GM19043 (cell line): Measurements from ENCODE around the gene FCRL5.
"Not testable (repeated sequence)": the region's sequence is repeated elsewhere in the genome, so short reads cannot be mapped to it uniquely, and the experiment has no call there.

Experiments
- ATAC-seq: cut with Tn5 transposase; IDR thresholded peaks from one replicate; pipeline ENCODE4 v1.9.1; 2021; ENCODE audit warnings: low read depth; ENCODE audit not compliant: unreplicated experiment

Gene FCRL5

DNA sequence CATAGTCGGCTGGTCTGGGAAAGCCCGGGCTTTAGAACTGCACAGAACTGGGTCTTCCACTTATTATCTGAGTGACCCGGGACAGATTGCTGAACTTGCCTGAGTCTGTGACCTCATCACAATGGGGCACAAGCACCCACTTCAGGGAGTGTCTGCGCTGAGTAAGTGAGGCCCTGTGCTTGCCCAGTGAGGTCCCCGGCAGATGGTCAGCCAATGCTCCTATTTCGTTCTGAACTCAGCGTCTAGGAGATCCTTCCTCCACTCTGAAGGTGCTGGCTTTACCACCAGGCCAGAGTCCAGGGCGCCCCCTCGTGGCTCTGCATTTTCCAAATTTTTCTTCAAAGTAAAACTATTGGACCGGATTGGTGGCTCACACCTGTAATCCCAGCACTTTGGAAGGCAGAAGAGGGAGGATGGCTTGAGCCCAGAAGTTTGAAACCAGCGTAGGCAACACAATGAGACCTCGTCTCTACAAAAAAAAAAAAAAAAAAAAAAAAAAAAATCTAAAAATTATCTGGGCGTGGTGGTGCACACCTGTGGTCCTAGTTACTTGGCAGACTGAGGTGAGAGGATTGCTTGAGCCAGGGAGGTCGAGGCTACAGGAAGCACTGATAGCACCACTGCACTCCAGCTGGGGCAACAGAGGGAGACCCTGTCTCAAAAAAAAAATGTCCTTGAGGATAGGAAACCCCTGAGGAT is 61.7 kb downstream of the FCRL5 start:
- ATAC-seq, result no peak

DNA sequence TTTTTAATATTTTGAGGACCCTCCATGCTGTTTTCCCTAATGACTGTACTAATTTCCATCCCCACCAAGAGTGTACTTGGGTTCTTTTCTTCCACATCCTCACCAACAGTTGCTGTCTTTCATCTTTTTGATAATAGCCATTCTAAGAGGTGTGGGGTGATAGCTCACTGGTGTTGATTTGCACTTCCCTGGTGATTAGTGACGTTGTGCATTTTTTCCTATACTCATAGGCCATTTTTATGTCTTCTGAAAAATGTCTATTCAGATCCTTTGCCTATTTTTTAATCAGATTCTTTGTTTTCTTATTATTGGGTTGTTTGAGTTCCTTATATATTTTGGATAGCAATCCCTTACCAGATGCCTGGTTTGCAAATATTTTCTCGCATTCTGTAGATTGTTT is 64.2 kb downstream of the FCRL5 start:
- ATAC-seq, result no peak

DNA sequence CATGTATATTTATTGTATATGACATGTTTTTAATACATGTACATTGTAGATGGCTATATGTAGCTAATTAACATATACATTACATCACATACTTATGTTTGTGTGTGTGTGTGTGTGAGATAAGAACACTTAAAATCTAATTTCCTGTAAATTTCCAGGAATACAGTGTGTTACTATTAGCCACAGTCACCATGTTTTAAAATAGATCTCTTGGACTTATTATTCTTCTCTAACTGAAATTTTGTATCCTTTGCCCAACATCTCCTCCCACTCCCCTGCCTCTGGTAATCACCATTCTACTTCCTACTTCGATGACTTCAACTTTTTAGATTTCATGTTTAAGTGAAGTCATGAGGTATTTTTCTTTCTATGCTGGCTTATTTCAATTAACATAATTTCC is 64.8 kb downstream of the FCRL5 start:
- no peak for ATAC-seq

DNA sequence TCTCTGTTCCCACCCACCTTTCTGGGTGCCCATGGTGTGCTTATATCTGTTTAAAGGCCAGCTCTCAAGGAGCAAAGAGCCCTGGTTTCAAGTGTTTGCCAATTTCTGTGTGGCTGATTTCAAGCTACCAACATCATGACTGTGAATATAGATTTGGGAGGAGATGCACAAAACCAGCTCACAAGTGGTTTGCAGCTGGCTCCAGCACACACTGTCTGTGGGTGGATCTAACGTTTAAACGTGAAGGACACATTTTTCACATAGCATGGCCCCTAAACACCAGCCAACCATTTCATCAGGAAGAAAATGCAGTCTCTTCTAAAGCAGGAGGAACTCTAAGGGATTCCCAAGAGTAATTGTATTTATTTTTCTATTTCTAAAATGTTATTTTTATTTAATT is 65.2 kb downstream of the FCRL5 start:
- ATAC-seq, result no peak

DNA sequence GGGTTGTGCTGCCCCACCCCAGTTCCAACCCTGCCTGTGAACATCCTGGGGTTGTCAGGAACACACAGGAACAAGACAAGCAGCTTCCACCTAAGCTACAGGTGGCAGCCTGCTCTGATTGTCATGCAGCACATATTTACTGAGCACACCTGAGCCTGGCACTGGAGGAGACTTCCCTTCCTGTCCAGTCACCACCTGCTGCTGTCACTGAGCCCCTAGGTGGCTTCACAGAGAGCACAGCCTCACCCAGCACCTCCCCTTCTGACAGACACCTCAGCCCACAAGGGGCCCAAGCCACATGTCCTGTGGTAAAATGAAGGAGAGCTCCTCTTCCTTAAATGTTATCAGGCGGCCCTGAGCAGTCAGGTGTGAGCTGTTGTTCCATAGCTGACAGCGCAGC is 65.9 kb downstream of the FCRL5 start:
- not testable (repeated sequence) for ATAC-seq

DNA sequence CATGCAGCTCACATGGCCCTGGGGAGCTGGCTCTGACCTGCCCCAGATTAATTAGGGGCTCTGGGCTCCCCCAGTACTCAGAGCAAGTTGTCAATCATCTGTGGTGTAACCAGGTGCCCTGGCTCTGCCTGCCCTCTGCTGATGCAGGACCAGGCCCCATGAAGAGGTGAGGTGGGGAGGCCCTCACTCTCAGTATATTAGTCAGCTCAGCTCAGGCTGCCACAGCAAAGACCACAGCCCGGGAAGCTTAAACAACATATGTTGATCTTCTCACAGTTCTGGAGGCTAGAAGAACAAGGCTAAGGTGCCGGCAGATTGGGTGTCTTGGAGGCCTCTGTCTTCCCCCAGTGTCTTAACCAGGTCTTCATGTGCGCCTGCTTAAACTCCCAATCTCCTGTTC is 66.5 kb downstream of the FCRL5 start:
- no peak for ATAC-seq

DNA sequence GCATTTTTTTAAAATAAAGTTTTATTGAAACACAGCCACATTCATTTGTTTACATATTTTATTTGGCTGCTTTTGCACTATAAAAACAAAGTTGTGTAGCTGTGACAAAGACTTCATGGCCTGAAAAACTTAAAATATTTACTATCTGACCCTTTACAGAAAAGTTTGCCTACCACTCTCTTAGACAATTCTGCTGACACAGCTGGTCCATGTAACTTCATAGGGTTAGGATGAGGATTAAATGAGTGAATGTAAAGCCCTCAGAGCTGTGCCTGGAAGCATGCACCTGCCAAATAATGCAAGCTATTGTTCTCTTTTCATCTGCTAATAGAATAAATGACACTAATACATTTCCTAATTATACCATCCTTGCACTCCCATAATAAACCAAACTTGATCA is 67.7 kb downstream of the FCRL5 start:
- ATAC-seq, result no peak

DNA sequence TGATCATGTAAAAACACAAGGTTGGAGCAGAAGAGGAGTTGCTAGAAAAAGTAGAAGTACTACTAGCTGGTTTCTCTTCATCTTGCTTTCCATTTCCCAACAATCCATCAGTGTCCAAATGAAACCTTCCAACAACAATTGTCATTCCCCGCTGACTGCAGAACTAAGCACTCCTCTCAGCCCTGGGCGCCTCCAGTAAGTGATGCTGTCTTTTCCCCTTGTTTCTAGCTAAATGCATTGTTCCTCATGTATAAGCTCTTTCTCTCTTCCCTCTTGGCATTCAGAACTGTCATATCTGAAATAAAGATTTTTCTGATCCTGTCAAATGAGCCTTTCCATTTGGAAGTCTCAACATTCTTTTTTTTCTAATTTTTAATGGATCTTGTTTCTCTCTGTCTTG is 68.7 kb downstream of the FCRL5 start:
- no peak for ATAC-seq

DNA sequence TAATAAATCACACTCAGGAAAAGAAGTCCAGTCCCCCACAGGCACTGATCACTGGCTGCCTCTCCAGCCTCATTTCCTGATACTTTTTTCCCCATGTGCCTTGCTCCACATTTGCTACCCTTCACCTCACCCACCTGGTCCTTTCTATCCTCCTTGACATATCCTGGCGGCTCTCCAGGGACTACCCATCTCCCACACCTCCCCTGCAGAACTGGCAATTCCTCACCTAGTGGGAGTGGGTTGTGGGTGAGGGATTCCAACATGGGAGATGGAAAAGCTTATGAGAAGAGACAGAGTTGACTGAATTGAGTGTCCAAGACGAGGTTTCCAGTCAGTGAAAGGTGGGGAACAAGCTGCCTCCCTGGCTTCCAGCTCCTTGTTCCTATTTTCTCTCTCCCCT is 69.6 kb downstream of the FCRL5 start:
- ATAC-seq, result no peak

DNA sequence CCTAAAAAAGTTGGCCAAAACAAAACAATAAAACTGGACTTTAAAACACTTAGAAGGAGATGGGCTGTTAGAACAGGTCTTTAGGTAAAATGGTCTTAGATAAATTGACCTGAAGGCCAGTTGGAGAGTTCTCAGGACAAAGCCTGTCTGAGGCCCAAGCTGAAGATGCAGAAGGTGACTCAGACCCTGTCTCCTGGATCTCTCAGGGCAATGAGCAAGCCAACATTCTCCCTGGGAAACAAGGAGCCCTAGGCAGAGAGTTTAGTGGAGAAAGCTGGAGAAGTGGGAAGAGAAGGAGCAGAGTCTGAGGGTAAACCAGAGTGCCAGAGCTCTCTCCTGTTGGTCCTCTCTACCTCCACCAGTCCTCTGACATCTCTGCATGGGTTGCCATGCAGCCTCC is 70.1 kb downstream of the FCRL5 start:
- ATAC-seq, result no peak

DNA sequence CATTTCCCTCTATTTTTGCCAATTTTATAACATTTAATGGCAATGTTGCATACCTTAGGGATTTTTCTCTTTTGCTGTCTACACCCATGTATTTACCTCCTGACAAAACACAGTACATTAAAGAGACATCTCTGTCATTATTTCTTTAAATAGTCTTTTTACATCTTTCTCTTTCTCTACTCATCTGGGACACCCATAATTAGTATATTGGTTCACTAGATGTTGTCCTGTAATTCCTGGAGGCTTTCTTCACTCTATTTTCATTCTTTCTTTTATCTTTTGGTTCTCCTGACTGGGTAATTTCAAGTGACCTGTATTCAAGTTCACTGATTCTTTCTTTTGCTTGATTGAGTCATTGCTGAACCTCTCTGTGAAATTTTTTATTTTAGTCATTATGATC is 74.3 kb downstream of the FCRL5 start:
- ATAC-seq, result no peak

DNA sequence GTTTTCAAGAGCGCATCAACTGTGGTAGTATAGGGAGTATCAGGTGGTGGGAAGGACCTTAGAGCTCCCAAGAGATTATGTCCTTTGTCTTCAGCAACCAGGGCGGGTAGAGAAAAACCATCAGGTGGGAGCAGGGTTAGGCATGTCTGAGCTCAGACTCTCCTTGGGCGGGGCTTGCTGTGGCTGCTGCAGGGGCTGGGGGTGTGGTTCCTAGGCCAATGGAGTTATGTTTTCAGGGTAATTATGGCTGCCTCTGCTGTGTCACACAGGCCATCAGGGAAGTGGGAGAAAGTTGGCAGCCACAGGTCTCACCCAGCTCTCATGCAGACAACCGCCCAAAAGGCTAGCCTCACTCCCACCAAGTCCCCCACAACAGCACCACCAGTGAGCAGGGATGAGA is 74.9 kb downstream of the FCRL5 start:
- ATAC-seq, result no peak

DNA sequence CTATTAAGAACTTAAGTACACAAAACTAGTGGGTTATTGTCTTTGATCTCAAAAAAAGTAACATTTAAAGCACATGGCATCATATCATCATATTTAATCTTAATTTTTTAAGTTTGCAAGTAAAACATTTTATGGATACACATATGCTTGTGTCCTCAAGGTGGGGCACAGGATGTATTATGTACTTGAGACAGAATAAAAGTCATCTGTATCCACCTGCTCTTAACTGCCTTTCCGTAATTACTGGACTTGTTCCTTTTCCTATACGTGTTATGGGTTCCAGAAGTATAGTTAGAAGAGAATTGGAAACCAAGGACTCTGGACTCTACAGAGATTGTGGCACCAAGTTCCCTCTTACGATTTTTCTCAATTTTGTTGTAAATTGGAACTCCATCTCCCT is 79.4 kb downstream of the FCRL5 start:
- ATAC-seq, result no peak

DNA sequence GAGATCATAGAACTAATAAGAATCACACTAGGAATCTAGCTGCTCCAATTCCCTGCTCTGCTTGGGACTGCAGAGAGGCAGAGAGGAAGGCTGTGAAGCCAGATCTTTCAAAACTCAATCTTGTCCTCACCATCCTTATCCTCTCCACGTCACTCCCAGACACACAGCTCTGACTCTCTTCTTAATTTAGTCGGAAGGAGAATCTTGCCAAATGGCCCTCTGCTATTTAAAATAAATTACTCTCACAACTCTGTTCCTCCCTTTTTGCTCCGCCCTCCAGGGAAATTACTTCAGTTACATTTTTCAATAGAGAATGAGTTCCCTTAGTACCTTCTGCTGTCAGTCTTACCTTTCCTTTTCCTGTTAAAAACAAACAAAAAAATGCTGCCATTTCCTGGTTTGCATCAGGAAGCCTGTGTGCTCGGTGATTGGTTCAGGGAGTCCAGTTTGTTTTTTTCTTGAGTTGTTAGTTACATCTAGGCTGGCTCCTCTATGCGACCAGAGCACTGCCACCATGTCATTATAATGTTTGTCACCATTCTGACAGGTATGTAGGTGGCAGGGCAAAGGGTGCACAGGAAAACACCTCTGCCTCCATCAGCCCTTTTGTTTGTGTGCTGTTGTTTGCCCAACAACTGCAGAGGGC is 80.1 kb downstream of the FCRL5 start:
- no peak for ATAC-seq

DNA sequence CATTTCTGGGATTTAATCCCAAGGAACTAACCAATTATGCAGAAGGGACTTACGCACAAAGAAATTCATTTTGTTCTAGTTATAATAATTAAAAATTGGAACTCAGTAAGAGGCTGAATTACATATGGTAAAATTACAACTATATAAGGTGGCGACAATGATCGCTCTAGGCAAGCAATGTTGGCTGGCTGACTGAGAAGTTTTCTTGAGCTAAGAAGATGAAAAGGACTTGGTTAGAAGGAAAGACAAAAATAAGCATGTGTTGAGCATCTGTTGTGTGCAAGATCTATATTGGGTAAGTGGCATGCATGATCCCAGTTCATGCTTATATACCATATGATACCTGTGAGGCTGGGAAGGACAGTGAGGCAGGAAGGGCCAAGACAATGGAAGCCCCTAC is 80.8 kb downstream of the FCRL5 start:
- ATAC-seq, result no peak

DNA sequence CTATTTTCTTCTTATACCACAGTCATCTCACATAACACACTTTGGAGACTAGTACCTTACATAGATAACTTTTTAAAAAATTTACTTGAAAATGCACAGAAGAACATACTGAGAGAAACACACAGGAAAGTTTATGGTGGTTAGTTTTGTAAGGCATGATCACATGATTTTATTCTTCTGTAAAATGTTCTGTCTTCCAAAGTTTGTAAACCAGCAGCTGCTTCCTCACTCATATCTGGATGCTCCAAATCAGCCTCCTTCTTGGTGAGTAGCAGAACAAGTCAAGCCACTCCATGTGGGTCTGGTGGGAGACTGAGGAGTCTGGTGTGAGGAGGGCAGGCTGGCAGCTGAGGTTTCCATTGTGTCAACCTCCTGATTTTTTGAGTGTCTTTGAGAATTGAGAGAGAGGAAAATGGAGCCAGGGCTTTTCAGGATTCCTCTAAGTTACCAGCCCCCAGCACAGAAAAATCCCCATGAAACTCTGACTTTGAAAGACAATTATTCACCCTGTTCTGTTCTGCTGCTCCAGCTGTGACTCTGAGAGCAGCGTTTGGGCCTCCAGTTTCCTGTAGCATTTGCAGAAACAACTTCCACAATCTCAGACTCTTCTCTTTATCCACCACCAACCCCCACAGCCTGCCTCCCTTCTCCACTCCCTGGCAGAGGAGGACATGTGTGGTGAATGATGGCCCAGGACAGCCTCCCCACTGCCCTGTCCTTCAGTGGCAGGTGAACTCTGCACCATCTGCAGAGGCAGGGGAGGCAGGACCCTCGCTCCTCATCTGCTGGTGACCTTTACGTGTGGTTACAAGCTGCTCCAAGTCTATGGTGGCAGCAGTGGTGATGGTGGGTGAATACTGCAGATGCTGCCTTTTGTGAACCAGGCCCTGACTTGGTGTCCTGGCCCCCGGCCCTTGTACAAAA is 82.3 kb downstream of the FCRL5 start:
- ATAC-seq, result no peak

DNA sequence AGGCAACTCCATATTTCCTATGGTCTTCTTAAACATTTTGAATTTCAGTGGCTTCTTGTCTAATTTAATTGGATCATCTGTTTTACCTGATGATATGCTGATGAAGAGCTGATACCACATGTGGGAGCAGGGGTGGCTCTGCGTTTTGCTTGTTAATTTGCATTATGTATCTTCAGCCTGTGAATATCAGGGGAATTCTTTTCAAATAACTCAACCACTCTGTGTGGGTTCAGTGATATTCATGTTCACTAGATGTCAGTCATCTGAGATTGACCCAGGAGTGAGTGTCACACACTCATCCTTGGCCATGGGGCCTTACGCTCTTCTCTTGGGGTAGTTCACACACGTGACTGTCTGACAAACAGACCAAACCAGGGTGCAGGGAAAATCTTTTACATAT is 83.0 kb downstream of the FCRL5 start:
- no peak for ATAC-seq

DNA sequence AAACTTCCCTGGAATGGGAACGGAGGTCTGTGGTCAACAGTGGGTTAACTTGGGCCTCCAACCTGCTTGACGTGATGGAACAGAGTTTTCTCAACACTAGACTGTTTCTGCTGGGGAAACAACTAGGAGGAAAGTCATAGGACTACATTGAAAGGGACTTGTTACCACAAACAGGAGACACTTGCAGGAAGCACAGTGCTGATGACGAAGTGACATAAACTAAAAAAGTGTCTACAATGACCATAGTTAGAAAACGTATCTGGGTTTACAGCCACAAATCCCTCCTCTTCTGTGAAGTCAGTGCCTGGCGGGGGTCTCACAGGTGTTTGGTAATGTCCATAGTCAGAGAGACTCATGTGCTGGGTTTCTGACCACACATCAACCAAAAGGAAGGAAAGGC is 86.3 kb downstream of the FCRL5 start:
- ATAC-seq, result no peak
